GM12865 (cell line): ENCODE measurements around the gene RRAS.
A peak's percentile ranks its signal among the peaks of the same experiment; 100 is the strongest.

ENCODE experiments used
- DNase-seq: peaks from one replicate; pipeline ENCODE4 v3.0.0; 2010; ENCODE audit warnings: low read depth
- H3K4me3 ChIP-seq: 2 replicates; pipeline ENCODE4 v1.5.1; 2011; ENCODE audit warnings: mild to moderate bottlenecking, low read depth, low read length, control low read depth
- TF ChIP-seq, protein P1 (sequence below): IDR thresholded peaks from 2 replicates; pipeline ENCODE4 v1.5.1; 2011; ENCODE audit warnings: low read length, control low read depth, low read depth, inconsistent platforms; ENCODE audit not compliant: insufficient read depth; ENCODE audit errors: missing control alignments

RRAS gene

DNA sequence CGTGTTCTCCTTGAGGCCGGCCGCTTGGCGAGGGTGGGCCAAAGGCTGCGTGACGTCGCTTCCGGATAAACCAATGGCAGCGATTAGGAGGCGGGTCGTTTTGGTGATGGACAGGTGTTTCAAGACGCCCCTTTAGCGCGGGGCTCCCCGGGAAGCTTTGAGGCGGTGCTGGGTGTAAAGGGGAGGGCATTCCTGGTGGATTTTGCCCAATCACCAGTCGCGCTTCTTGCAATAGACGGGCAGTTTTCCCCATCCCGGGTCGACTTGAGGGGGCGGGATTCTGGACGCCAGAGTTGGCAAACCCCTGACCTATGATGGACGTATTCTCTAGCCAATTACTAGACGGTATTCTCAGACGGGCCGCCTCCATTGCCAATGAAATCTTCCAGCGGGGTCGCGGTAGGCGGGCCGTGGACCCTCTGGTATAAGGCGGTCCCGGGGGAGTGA is 36.9 kb upstream of the RRAS start:
- peak overlapping the region; percentile 93 for H3K4me3 ChIP-seq
- TF ChIP-seq, protein P1, sequence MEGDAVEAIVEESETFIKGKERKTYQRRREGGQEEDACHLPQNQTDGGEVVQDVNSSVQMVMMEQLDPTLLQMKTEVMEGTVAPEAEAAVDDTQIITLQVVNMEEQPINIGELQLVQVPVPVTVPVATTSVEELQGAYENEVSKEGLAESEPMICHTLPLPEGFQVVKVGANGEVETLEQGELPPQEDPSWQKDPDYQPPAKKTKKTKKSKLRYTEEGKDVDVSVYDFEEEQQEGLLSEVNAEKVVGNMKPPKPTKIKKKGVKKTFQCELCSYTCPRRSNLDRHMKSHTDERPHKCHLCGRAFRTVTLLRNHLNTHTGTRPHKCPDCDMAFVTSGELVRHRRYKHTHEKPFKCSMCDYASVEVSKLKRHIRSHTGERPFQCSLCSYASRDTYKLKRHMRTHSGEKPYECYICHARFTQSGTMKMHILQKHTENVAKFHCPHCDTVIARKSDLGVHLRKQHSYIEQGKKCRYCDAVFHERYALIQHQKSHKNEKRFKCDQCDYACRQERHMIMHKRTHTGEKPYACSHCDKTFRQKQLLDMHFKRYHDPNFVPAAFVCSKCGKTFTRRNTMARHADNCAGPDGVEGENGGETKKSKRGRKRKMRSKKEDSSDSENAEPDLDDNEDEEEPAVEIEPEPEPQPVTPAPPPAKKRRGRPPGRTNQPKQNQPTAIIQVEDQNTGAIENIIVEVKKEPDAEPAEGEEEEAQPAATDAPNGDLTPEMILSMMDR: no peak
- peak; percentile 100 for DNase-seq

DNA sequence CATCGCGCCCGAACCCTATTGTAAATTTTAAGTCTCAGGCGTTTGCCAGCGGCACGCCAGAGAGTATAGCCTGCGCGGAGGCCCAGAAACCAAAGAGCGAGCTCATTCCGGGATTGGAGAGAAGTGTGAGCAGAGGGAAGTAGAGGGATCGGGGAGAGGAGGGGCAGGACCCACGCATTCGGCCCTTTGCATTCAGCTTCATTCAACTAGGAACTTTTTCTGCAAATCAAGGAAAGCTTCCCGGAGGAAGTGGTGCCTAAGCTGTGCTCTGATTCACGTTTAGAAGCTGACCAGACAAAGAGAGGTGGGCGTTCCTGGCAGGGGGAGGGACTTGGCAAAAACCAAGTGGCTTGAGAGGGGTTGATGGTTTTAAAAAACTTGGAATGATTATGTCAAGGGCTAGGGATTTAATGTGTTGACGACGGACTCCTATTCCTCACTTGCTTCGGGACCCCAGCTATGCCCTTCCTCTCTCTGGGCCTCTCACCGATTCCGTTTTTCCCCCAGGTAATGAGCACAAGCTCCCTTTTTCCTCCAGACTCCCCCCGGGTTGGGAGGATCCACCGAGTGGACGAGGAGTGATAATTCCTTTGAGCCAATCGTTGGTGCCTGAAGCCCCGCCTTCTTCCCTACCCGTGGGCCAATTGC is 36.3 kb upstream of the RRAS start:
- peak; percentile 95 for DNase-seq
- TF ChIP-seq, protein P1: no peak
- peak overlapping the region; percentile 95 for H3K4me3 ChIP-seq

DNA sequence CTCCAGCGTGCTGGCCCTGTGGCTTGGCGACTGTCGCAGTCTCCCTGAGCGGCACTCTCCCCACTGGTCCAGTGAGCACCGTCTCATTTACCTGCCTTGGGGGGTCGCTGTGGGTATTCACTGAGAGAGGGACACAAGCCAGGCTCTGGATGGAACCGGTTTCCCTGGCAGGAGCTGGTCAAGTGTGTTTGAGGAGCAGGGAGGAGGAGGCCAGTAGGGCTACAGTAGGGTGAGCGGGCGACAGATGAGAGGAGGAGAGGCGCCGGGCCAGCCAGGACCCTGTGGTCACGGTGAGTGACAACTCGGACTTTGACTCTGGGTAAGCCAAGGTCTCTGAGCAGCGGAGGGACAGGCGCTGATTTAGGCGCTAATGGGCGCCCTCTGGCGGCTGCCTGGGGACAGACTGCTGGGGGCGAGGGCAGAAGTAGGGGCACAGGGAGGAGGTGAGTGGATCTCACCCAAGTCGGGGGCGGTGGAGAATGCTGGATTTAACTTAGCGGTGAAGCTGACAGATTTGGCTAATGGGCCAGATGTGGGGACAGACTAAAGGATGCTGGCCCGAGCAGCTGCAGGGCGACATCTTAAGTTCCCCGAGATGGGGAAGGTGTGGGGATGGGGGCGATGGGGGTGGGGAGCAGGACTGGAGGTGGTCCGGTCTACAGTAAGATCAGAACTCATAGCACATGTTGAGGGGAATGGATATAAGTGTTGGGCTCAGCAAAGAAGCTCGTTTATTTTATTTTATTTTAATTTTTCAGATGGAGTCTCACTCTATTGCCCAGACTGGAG is 32.4 kb upstream of the RRAS start:
- H3K4me3 ChIP-seq: no peak overlapping the region
- peak; percentile 88 for DNase-seq
- TF ChIP-seq, protein P1: peak; percentile 98

DNA sequence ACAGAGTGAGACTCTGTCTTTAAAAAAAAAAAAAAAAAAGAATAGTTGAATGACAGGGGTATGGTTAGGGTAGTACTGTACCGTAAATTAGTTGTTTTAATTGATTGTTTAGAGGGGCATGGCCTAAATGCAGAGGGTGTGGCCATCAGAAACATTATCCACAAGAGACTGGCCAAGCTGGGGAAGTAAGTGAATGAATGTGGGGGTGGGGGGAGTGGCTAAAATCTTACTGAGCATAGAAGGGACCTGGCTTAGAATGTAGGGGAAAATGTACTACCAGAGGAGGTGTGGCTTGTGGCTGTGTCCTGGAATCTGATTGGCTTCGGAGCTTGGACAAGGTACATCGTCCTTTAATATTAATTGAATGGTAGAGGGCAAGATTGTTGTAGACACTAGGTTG is 29.6 kb upstream of the RRAS start:
- TF ChIP-seq, protein P1: no peak
- DNase-seq: no peak

DNA sequence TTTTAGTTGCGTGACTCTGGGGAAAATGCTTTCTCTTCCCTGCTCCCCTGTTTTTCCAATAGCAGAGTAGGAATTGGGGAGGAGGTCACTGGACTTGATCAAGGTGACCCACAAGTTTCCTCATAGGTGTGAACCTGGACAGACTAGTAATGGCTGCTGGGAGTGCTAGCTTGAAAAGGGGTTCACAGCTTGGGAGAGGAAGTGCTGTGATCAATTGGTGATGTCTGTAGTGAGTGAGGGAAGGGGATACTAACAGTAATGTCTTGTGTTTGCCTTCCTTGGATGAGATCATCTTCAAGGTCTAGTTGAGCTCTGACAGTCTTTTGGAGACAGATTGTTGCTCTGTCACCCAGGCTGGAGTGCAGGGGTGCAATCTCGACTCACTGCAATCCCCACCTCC is 27.5 kb upstream of the RRAS start:
- TF ChIP-seq, protein P1: no peak
- no peak overlapping the region for H3K4me3 ChIP-seq
- no peak for DNase-seq

More for the DNA sequence above, 29.6 kb upstream of the RRAS start:
- no peak overlapping the region for H3K4me3 ChIP-seq

DNA sequence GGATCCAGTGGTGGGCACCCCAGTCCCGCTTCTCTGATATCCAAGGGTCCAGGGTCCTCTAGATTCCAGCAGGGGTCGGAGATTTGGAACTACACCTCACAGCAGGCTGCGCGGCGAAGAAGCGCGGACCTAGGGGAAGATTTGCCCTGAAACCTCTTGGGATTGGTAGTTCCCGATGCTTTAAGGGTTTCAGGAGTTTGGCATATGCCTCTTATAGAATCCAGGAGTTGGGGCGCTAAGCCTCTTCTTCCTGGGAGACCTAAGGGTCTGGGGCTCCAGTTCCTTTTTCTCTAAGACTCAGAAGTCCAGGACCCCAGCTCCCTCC is 26.1 kb upstream of the RRAS start:
- H3K4me3 ChIP-seq: peak overlapping the region; percentile 57
- TF ChIP-seq, protein P1: no peak
- no peak for DNase-seq
